Heart right ventricle (tissue), 16 donors: Measurements from ENCODE around the gene CCDC9. TPM values are rescaled to one million over a fixed set of nuclear protein-coding genes. Genes with fewer than 3 reads are reported as not detected.
"Not testable (repeated sequence)": the region's sequence is repeated elsewhere in the genome, so short reads cannot be mapped to it uniquely, and the experiment has no call there.

Experiments used
- ATAC-seq, 8 donors: fragments of 200-7000 bp; cut with Tn5 transposase; one replicate each; pipeline ENCODE4 v1.9.1; 2020; ENCODE audit warnings: mild to moderate bottlenecking in 8 of 8, moderate library complexity in 8 of 8, moderate number of reproducible peaks in 1 of 8
- DNase-seq, 2 donors: peaks; one replicate each; pipeline ENCODE4 v3.0.0-alpha.2; 2020
- H3K27ac ChIP-seq, 10 donors: fragments of 200-600 bp; sonication (generic) in 2 of 10; one replicate each; pipeline versions ENCODE4 v1.5.0 to v1.8.0; 2020 to 2022; ENCODE audit warnings: mild to moderate bottlenecking in 3 of 10
- H3K27me3 ChIP-seq, 7 donors: fragments of 200-600 bp; one replicate each; pipeline ENCODE4 v1.8.0; 2021 to 2022; ENCODE audit warnings: mild to moderate bottlenecking in 2 of 7
- H3K36me3 ChIP-seq, 9 donors: fragments of 200-600 bp; sonication (generic) in 1 of 9; one replicate each; pipeline versions ENCODE4 v1.5.0 to v1.8.0; 2020 to 2022; ENCODE audit warnings: mild to moderate bottlenecking in 2 of 9
- H3K4me1 ChIP-seq, 9 donors: fragments of 200-600 bp; sonication (generic) in 1 of 9; one replicate each; pipeline versions ENCODE4 v1.5.0 to v1.8.0; 2020 to 2022; ENCODE audit warnings: mild to moderate bottlenecking in 4 of 9
- H3K4me3 ChIP-seq, 10 donors: fragments of 200-600 bp; sonication (generic) in 2 of 10; one replicate each; pipeline versions ENCODE4 v1.5.0 to v1.8.0; 2020 to 2022; ENCODE audit warnings: mild to moderate bottlenecking in 7 of 10, moderate library complexity in 2 of 10
- H3K9me3 ChIP-seq, 11 donors: fragments of 200-600 bp in 10 of 11; sonication (generic) in 2 of 11; one replicate each; pipeline versions ENCODE4 v1.5.0 to v1.8.0; 2013 to 2022; ENCODE audit warnings: mild to moderate bottlenecking in 2 of 11, control low read depth in 1 of 11, moderate library complexity in 1 of 11
- WGBS, 2 donors: extraction: QIAGEN DNeasy Blood & Tissue Kit; methylation state at CpG; one replicate each; pipeline ENCODE4 v1.1.7; 2013; ENCODE audit warnings: inconsistent platforms in 1 of 2; 5-methylcytosine and 5-hydroxymethylcytosine counted together
- intact Hi-C, 10 donors: fragments of 100-400 bp; cut with DNase I; formaldehyde crosslinking; loops; one replicate each; pipeline versions ENCODE4 v1.11.1 to v1.14.2; 2022
- polyA plus RNA-seq, 2 donors: library from polyadenylated mRNA; stranded (reverse); fragments of 200-250 nt; gene quantifications; one replicate each; pipeline ENCODE4 v1.2.3, GENCODE V29; 2013
- total RNA-seq, 10 donors: library from RNA; stranded (reverse); fragmentation: NEBNext Ultra II Directional in 3 of 10; extraction: Animal tissue kit (Norgen Biotek cat#: 25700) in 3 of 10; gene quantifications; one replicate each; pipeline versions ENCODE4 v1.2.1 to v1.2.4, GENCODE V29; 2021 to 2023
- TF ChIP-seq, protein P1 (sequence below), 9 donors: fragments of 200-600 bp; sonication (generic) in 2 of 9; IDR thresholded peaks; one replicate each; pipeline versions ENCODE4 v1.5.0 to v1.8.0; 2021 to 2022; ENCODE audit warnings: antibody characterized with exemption in 9 of 9, mild to moderate bottlenecking in 5 of 9, moderate library complexity in 1 of 9
- donor health status: Arrhythmogenic right ventricular cardiomyopathy.
- donor health status: ischemic (EF 13 %, LVEDD 7.1; RV severe dilation, severe dysfunction).
- donor health status: healthy with polysubstance abuse.
- donor health status: DM: no; HTN: yes; CAD: no.
- donor health status: DM: no; HTN: no; CAD: no.
- donor health status: ischemic (EF 25% LVEDD 6.9; RV normal size, moderate dysfunction).
- donor health status: ischemic (EF 25% LVEDD 5.7; RV mildly dilated, moderate dysfunction).
- donor health status: healthy.
- donor health status: DM: yes; HTN: yes; CAD: no.
- donor health status: Ischemic cardiomyopathy.
- donor health status: ischemic (EF 35%, LVEDD 5.7; RV mildly dilated, moderate dysfunction).
- donor health status: nonischemic (EF 11% LVEDD 7.7; RV severe dilation, severe dysfunction).
- donor health status: DM: yes; HTN: yes; CAD: no.
- donor health status: PGD.
- donor health status: ischemic (EF 29% LVEDD 5.4; RV normal size, mild dysfunction).
- donor health status: nonischemic (EF 23%, LVEDD 6.1; RV moderate dilation, normal function).

CCDC9 gene
- total and polyA plus RNA-seq, 12 donors = 14.2 to 31.1 (median 17.4) TPM

GRCh38 chr19:47258895-47259555, 2.7 kb downstream of the CCDC9 start:
- Histone ChIP-seq H3K4me1 (peaks cover 6 to 42% (median 28%) of the 10 kb centered on the region in 9 donors), H3K9me3 (no peaks in the 10 kb centered on the region), H3K27me3 (no peaks in the 10 kb centered on the region), H3K36me3 (peaks cover 0 to 59% (median 22%) of the 10 kb centered on the region in 9 donors), H3K4me3 (no peak overlapping the region), H3K27ac (peak overlapping the region in 6 of 10 donors; percentile 90 to 97 (median 95))
- TF ChIP-seq, protein P1, sequence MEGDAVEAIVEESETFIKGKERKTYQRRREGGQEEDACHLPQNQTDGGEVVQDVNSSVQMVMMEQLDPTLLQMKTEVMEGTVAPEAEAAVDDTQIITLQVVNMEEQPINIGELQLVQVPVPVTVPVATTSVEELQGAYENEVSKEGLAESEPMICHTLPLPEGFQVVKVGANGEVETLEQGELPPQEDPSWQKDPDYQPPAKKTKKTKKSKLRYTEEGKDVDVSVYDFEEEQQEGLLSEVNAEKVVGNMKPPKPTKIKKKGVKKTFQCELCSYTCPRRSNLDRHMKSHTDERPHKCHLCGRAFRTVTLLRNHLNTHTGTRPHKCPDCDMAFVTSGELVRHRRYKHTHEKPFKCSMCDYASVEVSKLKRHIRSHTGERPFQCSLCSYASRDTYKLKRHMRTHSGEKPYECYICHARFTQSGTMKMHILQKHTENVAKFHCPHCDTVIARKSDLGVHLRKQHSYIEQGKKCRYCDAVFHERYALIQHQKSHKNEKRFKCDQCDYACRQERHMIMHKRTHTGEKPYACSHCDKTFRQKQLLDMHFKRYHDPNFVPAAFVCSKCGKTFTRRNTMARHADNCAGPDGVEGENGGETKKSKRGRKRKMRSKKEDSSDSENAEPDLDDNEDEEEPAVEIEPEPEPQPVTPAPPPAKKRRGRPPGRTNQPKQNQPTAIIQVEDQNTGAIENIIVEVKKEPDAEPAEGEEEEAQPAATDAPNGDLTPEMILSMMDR (IDR thresholded peaks at IDR 0.05) = no peak
- WGBS, 2 donors = 90 to 96% methylated on average over 6 of the region's 6 CpGs
- intact Hi-C loops = no loop called here
- ATAC-seq = no peak
- no peak for DNase-seq

GRCh38 chr19:47260476-47260875, 4.2 kb downstream of the CCDC9 start:
- WGBS, 2 donors = 91 to 92% methylated on average over 17 of the region's 17 CpGs
- Histone ChIP-seq H3K9me3 (no peaks in the 10 kb centered on the region), H3K27me3 (no peaks in the 10 kb centered on the region), H3K4me3 (no peak overlapping the region), H3K27ac (no peak overlapping the region), H3K4me1 (peaks cover 6 to 40% (median 26%) of the 10 kb centered on the region in 9 donors), H3K36me3 (peaks cover 11 to 74% (median 35%) of the 10 kb centered on the region in 9 donors)
- TF ChIP-seq, protein P1 (IDR thresholded peaks at IDR 0.05) = no peak
- DNase-seq (no peak), ATAC-seq (no peak)
- intact Hi-C loops = no loop called here

- DNase-seq, intact Hi-C loops, ATAC-seq, H3K9me3 ChIP-seq, H3K4me3 ChIP-seq, H3K27me3 ChIP-seq: not testable (repeated sequence)
- Histone ChIP-seq H3K4me1 (peaks cover 3 to 33% (median 19%) of the 10 kb centered on the region in 9 donors), H3K27ac (peak overlapping the region in 1 of 10 donors; percentile 20), H3K36me3 (peaks cover 12 to 91% (median 46%) of the 10 kb centered on the region in 9 donors)
- WGBS, 2 donors = 76 to 83% methylated on average over 14 of the region's 14 CpGs
Observed at GRCh38 chr19:47261946-47262793, 5.8 kb downstream of the CCDC9 start.

- WGBS, 2 donors = 96 to 97% methylated on average over 30 of the region's 30 CpGs
- Histone ChIP-seq H3K36me3 (peaks cover 12 to 100% (median 56%) of the 10 kb centered on the region in 9 donors), H3K27ac (no peak overlapping the region), H3K27me3 (no peaks in the 10 kb centered on the region), H3K4me3 (no peak overlapping the region), H3K9me3 (no peaks in the 10 kb centered on the region), H3K4me1 (peaks cover 0 to 12% (median 0%) of the 10 kb centered on the region in 9 donors)
- DNase-seq (no peak), ATAC-seq (no peak)
- intact Hi-C loops = no loop called here
- TF ChIP-seq, protein P1 (IDR thresholded peaks at IDR 0.05) = no peak
Observed at GRCh38 chr19:47264629-47265028, 8.3 kb downstream of the CCDC9 start.
